HG02798 (cell line): Measurements from ENCODE around the gene EXOC3.

Source experiments
- ATAC-seq: cut with Tn5 transposase; IDR thresholded peaks from one replicate; pipeline ENCODE4 v1.9.1; 2021; ENCODE audit warnings: mild to moderate bottlenecking; ENCODE audit not compliant: unreplicated experiment, poor library complexity

The EXOC3 gene

GRCh38 chr5:436641-436975 is 6.4 kb upstream of the EXOC3 start:
- ATAC-seq, result no peak

- no peak for ATAC-seq
These were observed 5.7 kb upstream of the EXOC3 start for GRCh38 chr5:437281-437771.

- ATAC-seq, result no peak
These were observed 4.4 kb upstream of the EXOC3 start for GRCh38 chr5:438481-438981.

DNA sequence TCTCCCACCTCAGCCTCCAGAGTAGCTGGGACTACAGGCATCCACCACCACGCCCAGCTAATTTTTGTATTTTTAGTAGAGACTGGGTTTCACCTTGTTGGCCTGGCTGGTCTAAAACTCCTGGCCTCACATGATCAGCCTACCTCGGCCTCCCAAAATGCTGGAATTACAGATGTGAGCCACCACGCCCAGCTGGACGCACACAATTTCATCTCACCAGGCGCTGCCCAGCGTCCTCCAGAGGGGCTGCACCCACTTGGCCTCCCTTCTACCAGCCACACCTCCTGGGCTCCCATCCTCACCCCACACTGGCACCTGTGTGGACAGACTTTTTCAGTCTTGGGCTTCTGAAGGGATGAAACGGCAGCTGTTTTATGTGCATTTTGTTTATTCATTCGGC is 3.8 kb upstream of the EXOC3 start:
- ATAC-seq, result no peak

DNA sequence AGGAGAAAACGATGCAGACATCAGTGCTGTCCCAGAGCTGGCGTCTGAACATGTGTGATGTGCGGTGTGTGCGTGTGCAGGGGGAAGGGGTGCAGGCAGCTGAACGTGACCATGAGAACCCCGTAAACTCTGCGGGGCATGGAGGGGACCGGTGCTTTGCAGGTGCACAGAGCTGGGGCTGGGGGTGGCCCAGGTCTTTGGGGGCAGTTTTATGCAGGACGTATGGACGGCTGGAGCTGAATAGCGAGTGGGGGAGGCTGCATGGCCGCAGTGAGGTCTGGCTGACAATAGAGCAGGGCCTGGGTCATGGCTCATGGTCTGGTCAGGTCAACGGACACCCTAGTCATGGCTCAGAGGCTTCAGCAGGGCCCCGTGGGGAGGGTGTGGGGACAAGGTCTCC is 3.3 kb upstream of the EXOC3 start:
- no peak for ATAC-seq

- no peak for ATAC-seq
These were observed 2.4 kb upstream of the EXOC3 start for GRCh38 chr5:440401-441201.

DNA sequence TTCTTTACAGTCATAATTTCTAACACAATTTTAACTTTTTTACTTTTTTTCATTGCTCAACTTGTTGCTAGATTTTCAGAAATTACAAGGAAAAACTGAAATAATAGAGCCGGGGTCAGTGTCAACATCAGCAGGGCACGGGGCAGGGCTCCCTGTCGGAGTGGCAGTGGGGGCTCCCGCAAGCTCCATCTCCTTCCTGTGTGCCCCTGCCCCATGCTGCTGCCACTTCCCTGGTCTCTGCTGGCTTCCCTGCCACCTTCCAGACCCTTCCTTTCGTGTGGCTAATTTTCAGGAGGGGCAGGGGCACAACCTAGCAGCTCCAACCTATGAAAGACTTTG is 1.0 kb upstream of the EXOC3 start:
- ATAC-seq, result no peak

- peak; percentile 22 for ATAC-seq
These were observed 519 bp downstream of the EXOC3 start for GRCh38 chr5:443239-444151.

- no peak for ATAC-seq
These were observed 1.2 kb downstream of the EXOC3 start for GRCh38 chr5:444226-444625.

- no peak for ATAC-seq
These were observed 2.6 kb downstream of the EXOC3 start for GRCh38 chr5:445591-445990.

DNA sequence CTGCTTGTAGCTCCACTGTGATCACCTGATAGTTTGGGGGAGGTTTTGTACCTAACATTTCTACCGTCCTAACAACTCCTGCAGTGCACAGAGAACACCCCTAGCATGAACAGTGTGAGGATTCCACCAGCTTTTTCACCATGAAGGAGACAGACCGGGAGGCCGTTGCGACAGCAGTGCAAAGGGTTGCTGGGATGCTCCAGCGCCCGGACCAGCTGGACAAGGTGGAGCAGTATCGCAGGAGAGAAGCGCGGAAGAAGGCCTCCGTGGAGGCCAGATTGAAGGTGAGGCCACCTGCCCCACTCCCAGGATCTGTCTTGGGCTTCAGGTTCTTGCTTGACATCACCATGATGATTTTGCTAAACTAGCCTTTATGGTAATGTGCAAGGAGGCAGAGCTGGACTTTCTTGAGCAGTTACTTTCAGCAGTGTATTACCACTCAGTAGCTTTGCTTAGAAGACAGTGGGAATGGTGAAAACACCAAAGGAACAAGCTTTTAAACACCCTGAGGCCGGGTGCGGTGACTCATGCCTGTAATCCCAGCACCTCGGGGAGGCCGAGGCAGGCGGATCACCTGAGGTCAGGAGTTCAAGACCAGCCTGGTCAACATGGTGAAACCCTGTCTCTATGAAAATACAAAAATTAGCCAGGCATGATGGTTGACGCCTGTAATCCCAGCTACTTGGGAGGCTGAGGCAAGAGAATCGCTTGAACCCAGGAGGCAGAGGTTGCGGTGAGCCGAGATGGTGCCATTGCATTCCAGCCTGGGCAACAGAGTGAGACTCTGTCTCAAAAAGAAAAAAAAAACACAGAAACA is 3.3 kb downstream of the EXOC3 start:
- no peak for ATAC-seq

DNA sequence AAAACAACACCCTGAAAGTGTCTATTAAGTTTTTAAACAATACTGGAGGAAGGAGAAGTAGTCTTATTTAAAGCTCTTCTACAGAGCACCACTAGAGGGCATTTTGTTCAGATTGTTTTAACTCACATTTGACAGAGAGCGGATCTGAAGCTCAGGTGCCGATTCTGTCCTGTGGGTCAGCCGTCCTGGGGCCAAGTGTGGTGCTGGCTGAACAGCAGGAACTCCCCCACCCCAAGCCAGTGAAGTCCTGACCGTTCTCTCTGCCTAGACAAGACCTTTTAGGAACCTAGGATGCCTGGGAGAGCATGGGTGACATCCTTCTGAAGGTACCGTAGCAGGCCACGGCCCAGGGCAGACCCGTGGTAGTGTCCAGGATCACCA is 3.9 kb downstream of the EXOC3 start:
- ATAC-seq, result no peak

DNA sequence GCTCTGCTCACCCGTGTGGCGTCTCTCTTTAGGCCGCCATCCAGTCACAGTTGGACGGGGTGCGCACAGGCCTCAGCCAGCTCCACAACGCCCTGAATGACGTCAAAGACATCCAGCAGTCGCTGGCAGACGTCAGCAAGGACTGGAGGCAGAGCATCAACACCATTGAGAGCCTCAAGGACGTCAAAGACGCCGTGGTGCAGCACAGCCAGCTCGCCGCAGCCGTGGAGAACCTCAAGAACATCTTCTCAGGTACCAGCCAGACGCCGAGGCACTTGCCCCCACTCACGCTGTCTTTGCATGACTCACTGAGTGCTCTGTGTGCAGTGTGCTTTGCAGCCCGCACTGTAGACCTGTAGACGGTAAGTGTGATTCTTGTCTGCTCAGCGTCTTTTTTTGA is 4.5 kb downstream of the EXOC3 start:
- ATAC-seq, result no peak

DNA sequence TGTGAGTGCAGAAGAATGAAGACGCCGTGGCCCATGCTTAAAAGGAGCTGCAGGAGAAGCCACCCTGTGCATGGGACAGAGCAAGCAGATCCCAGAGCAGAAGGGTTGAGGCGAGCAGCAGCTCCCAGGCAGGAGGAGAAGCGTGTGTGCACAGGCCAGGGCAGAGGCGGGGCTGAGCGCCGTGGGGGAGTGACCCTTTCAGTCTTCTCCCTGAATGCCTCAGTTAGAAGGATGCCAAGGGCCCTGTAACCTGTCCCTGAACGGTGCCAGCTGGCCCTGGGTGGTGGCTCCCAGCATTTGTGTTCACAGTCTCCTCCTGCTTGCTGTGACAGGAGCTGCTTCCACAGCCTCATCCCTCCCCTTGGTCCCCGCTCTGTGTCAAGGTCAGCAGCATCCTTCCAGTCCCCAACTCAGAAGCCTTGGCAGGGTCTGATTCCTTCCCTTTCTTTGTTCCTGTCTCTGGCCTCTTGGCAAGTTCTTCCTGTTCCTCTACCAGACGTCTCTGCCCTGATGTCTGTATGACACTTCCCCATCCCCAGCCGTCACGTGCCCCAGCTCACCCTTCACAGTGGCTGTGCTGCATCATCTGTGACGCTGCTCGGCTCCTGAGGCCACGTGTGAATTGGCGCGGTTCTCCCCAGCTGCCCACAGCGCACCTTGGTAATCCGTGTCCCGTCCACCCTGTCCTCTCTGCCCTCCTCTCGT is 5.2 kb downstream of the EXOC3 start:
- ATAC-seq, result no peak

- ATAC-seq, result no peak
These were observed 5.8 kb downstream of the EXOC3 start for GRCh38 chr5:448766-449090.

- no peak for ATAC-seq
These were observed 6.2 kb downstream of the EXOC3 start for GRCh38 chr5:449151-449550.

GRCh38 chr5:451587-452458 is 8.8 kb downstream of the EXOC3 start:
- no peak for ATAC-seq

DNA sequence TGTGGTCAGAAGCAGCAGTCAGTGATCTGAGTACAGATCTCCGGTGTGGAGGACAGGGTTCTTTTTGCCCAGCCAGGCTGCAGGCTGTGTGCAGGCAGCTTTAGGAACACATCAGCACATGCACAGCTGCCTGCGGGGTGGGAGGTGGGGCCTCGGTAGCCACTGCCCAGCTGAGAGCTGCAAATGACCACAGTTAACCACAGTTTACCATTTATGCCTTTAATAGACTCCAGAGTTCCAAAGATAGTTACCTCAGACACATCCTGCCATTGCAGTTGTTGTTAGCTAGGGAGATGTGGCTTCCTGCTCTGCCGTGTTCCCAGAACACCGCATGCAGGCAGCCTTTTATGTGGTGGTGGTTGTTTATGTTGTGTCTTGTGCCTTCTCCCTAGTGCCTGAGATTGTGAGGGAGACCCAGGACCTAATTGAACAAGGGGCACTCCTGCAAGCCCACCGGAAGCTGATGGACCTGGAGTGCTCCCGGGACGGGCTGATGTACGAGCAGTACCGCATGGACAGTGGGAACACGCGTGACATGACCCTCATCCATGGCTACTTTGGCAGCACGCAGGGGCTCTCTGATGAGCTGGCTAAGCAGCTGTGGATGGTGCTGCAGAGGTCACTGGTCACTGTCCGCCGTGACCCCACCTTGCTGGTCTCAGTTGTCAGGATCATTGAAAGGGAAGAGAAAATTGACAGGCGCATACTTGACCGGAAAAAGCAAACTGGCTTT is 10.2 kb downstream of the EXOC3 start:
- no peak for ATAC-seq
